ENCODE results near the gene KHNYN.

KHNYN gene

GRCh38 chr14:24456980-24457379 is 27.2 kb downstream of the KHNYN start:
- TF ChIP-seq EZH2 (IDR thresholded peaks at IDR 0.05; ENCODE audit: borderline replicate concordance, low read length) (no peak), CTCF (IDR thresholded peaks at IDR 0.05; ENCODE audit: low read length) (no peak)
- Histone ChIP-seq H3K9me3 (ENCODE audit: low read length) (no peaks in the 10 kb centered on the region), H4K20me1 (ENCODE audit: insufficient read depth, low read length) (no peaks in the 10 kb centered on the region), H3K79me2 (ENCODE audit: insufficient read depth, low read length) (no peaks in the 10 kb centered on the region), H3K4me3 (ENCODE audit: low read depth, low read length, poor library complexity, severe bottlenecking) (no peak overlapping the region), H2AFZ (ENCODE audit: low read length) (no peak overlapping the region), H3K9ac (ENCODE audit: low read length) (no peak overlapping the region), H3K4me2 (ENCODE audit: low read length) (no peak overlapping the region), H3K9me2 (ENCODE audit: low read depth, low read length) (no peaks in the 10 kb centered on the region), H3K27ac (ENCODE audit: low read depth, low read length, poor library complexity, severe bottlenecking) (no peak overlapping the region), H3K4me1 (ENCODE audit: insufficient read depth, low read length, severe bottlenecking) (no peaks in the 10 kb centered on the region), H3F3A (ENCODE audit: insufficient read depth, low read length) (no peaks in the 10 kb centered on the region), H3K36me3 (ENCODE audit: insufficient read depth, low read length) (peaks cover 9% of the 10 kb centered on the region; the same call in 1 of the 2 replicates), H3K27me3 (ENCODE audit: insufficient read depth, low read length) (no peaks in the 10 kb centered on the region)

GRCh38 chr14:24458736-24459135 is 29.0 kb downstream of the KHNYN start:
- no peaks in the 10 kb centered on the region for H3F3A ChIP-seq (ENCODE audit: insufficient read depth, low read length)
- no peak overlapping the region for H3K4me3 ChIP-seq (ENCODE audit: low read depth, low read length, poor library complexity, severe bottlenecking)
- H3K36me3 ChIP-seq (ENCODE audit: insufficient read depth, low read length) = 0 out of 2 replicates have a peak, but pooled peaks cover 9% of the 10 kb centered on the region
- peaks cover 12% of the 10 kb centered on the region for H3K4me1 ChIP-seq (ENCODE audit: insufficient read depth, low read length, severe bottlenecking)
- H2AFZ ChIP-seq (ENCODE audit: low read length) = no peak overlapping the region
- H3K9ac ChIP-seq (ENCODE audit: low read length) = no peak overlapping the region
- no peaks in the 10 kb centered on the region for H3K9me3 ChIP-seq (ENCODE audit: low read length)
- H3K27ac ChIP-seq (ENCODE audit: low read depth, low read length, poor library complexity, severe bottlenecking) = no peak overlapping the region
- TF ChIP-seq EZH2 (IDR thresholded peaks at IDR 0.05; ENCODE audit: borderline replicate concordance, low read length) (no peak), CTCF (IDR thresholded peaks at IDR 0.05; ENCODE audit: low read length) (no peak)
- no peaks in the 10 kb centered on the region for H4K20me1 ChIP-seq (ENCODE audit: insufficient read depth, low read length)
- H3K79me2 ChIP-seq (ENCODE audit: insufficient read depth, low read length) = no peaks in the 10 kb centered on the region
- H3K9me2 ChIP-seq (ENCODE audit: low read depth, low read length) = no peaks in the 10 kb centered on the region
- no peaks in the 10 kb centered on the region for H3K27me3 ChIP-seq (ENCODE audit: insufficient read depth, low read length)
- no peak overlapping the region for H3K4me2 ChIP-seq (ENCODE audit: low read length)

GRCh38 chr14:24459331-24459730 is 29.6 kb downstream of the KHNYN start:
- Histone ChIP-seq H3K79me2 (ENCODE audit: insufficient read depth, low read length) (no peaks in the 10 kb centered on the region), H3K36me3 (ENCODE audit: insufficient read depth, low read length) (0 out of 2 replicates have a peak, but pooled peaks cover 4% of the 10 kb centered on the region), H3K4me2 (ENCODE audit: low read length) (no peak overlapping the region), H3K4me1 (ENCODE audit: insufficient read depth, low read length, severe bottlenecking) (peaks cover 18% of the 10 kb centered on the region), H4K20me1 (ENCODE audit: insufficient read depth, low read length) (no peaks in the 10 kb centered on the region), H2AFZ (ENCODE audit: low read length) (no peak overlapping the region), H3K27ac (ENCODE audit: low read depth, low read length, poor library complexity, severe bottlenecking) (no peak overlapping the region), H3K27me3 (ENCODE audit: insufficient read depth, low read length) (no peaks in the 10 kb centered on the region), H3F3A (ENCODE audit: insufficient read depth, low read length) (no peaks in the 10 kb centered on the region), H3K4me3 (ENCODE audit: low read depth, low read length, poor library complexity, severe bottlenecking) (no peak overlapping the region), H3K9me2 (ENCODE audit: low read depth, low read length) (no peaks in the 10 kb centered on the region), H3K9ac (ENCODE audit: low read length) (no peak overlapping the region), H3K9me3 (ENCODE audit: low read length) (no peaks in the 10 kb centered on the region)
- TF ChIP-seq CTCF (IDR thresholded peaks at IDR 0.05; ENCODE audit: low read length) (no peak), EZH2 (IDR thresholded peaks at IDR 0.05; ENCODE audit: borderline replicate concordance, low read length) (no peak)

All from OCI-LY1 (cell line).